ENCODE measurements around the gene SYNM.

The SYNM gene

GRCh38 chr15:99097441-99098410 lies 7.2 kb upstream of the SYNM start:
- Histone ChIP-seq H3K4me1 (ENCODE audit: control insufficient read depth, insufficient read depth, low read length) (no peaks in the 10 kb centered on the region), H3K27me3 (ENCODE audit: control insufficient read depth, insufficient read depth, low read length) (peaks cover 44% of the 10 kb centered on the region), H3K36me3 (ENCODE audit: control insufficient read depth, insufficient read depth, low read length) (no peaks in the 10 kb centered on the region)

GRCh38 chr15:99098426-99098825 lies 6.5 kb upstream of the SYNM start:
- peaks cover 50% of the 10 kb centered on the region for H3K27me3 ChIP-seq (ENCODE audit: control insufficient read depth, insufficient read depth, low read length)
- H3K9me3 ChIP-seq (ENCODE audit: control insufficient read depth, insufficient read depth, low read length) = no peaks in the 10 kb centered on the region
- H3K27ac ChIP-seq (ENCODE audit: low read depth, low read length) = no peak overlapping the region
- no peak overlapping the region for H3K9ac ChIP-seq (ENCODE audit: low read depth, low read length)
- H3K4me1 ChIP-seq (ENCODE audit: control insufficient read depth, insufficient read depth, low read length) = no peaks in the 10 kb centered on the region
- no peaks in the 10 kb centered on the region for H3K36me3 ChIP-seq (ENCODE audit: control insufficient read depth, insufficient read depth, low read length)
- no peak overlapping the region for H3K4me3 ChIP-seq (ENCODE audit: low read depth, low read length)

More at GRCh38 chr15:99097441-99098410, 7.2 kb upstream of the SYNM start:
- H3K27ac ChIP-seq (ENCODE audit: low read depth, low read length) = no peak overlapping the region
- H3K9ac ChIP-seq (ENCODE audit: low read depth, low read length) = no peak overlapping the region
- H3K4me3 ChIP-seq (ENCODE audit: low read depth, low read length) = no peak overlapping the region
- H3K9me3 ChIP-seq (ENCODE audit: control insufficient read depth, insufficient read depth, low read length) = no peaks in the 10 kb centered on the region

- H3K27ac ChIP-seq (ENCODE audit: low read depth, low read length) = no peak overlapping the region
- H3K9me3 ChIP-seq (ENCODE audit: control insufficient read depth, insufficient read depth, low read length) = no peaks in the 10 kb centered on the region
- H3K36me3 ChIP-seq (ENCODE audit: control insufficient read depth, insufficient read depth, low read length) = no peaks in the 10 kb centered on the region
- no peak overlapping the region for H3K9ac ChIP-seq (ENCODE audit: low read depth, low read length)
- H3K27me3 ChIP-seq (ENCODE audit: control insufficient read depth, insufficient read depth, low read length) = peaks cover 53% of the 10 kb centered on the region
- H3K4me3 ChIP-seq (ENCODE audit: low read depth, low read length) = no peak overlapping the region
- H3K4me1 ChIP-seq (ENCODE audit: control insufficient read depth, insufficient read depth, low read length) = no peaks in the 10 kb centered on the region
Measured at GRCh38 chr15:99098991-99099390, 5.9 kb upstream of the SYNM start.

GRCh38 chr15:99099661-99100060 lies 5.2 kb upstream of the SYNM start:
- H3K36me3 ChIP-seq (ENCODE audit: control insufficient read depth, insufficient read depth, low read length) = no peaks in the 10 kb centered on the region
- no peak overlapping the region for H3K9ac ChIP-seq (ENCODE audit: low read depth, low read length)
- no peaks in the 10 kb centered on the region for H3K9me3 ChIP-seq (ENCODE audit: control insufficient read depth, insufficient read depth, low read length)
- peaks cover 53% of the 10 kb centered on the region for H3K27me3 ChIP-seq (ENCODE audit: control insufficient read depth, insufficient read depth, low read length)
- H3K4me3 ChIP-seq (ENCODE audit: low read depth, low read length) = no peak overlapping the region
- no peak overlapping the region for H3K27ac ChIP-seq (ENCODE audit: low read depth, low read length)
- no peaks in the 10 kb centered on the region for H3K4me1 ChIP-seq (ENCODE audit: control insufficient read depth, insufficient read depth, low read length)

GRCh38 chr15:99100245-99101173 lies 4.4 kb upstream of the SYNM start:
- Histone ChIP-seq H3K36me3 (ENCODE audit: control insufficient read depth, insufficient read depth, low read length) (no peaks in the 10 kb centered on the region), H3K27ac (ENCODE audit: low read depth, low read length) (no peak overlapping the region), H3K27me3 (ENCODE audit: control insufficient read depth, insufficient read depth, low read length) (peaks cover 59% of the 10 kb centered on the region), H3K9ac (ENCODE audit: low read depth, low read length) (0 out of 2 replicates have a peak overlapping the region, but pooled peaks have one; percentile 24), H3K4me3 (ENCODE audit: low read depth, low read length) (peak overlapping the region; percentile 49; the same call in 1 of the 2 replicates), H3K4me1 (ENCODE audit: control insufficient read depth, insufficient read depth, low read length) (no peaks in the 10 kb centered on the region), H3K9me3 (ENCODE audit: control insufficient read depth, insufficient read depth, low read length) (no peaks in the 10 kb centered on the region)

GRCh38 chr15:99101501-99101900 lies 3.4 kb upstream of the SYNM start:
- no peaks in the 10 kb centered on the region for H3K36me3 ChIP-seq (ENCODE audit: control insufficient read depth, insufficient read depth, low read length)
- H3K27me3 ChIP-seq (ENCODE audit: control insufficient read depth, insufficient read depth, low read length) = peaks cover 69% of the 10 kb centered on the region
- H3K4me1 ChIP-seq (ENCODE audit: control insufficient read depth, insufficient read depth, low read length) = no peaks in the 10 kb centered on the region
- no peaks in the 10 kb centered on the region for H3K9me3 ChIP-seq (ENCODE audit: control insufficient read depth, insufficient read depth, low read length)
- no peak overlapping the region for H3K27ac ChIP-seq (ENCODE audit: low read depth, low read length)
- H3K9ac ChIP-seq (ENCODE audit: low read depth, low read length) = no peak overlapping the region
- no peak overlapping the region for H3K4me3 ChIP-seq (ENCODE audit: low read depth, low read length)

- H3K4me1 ChIP-seq (ENCODE audit: control insufficient read depth, insufficient read depth, low read length) = no peaks in the 10 kb centered on the region
- no peaks in the 10 kb centered on the region for H3K9me3 ChIP-seq (ENCODE audit: control insufficient read depth, insufficient read depth, low read length)
- H3K36me3 ChIP-seq (ENCODE audit: control insufficient read depth, insufficient read depth, low read length) = no peaks in the 10 kb centered on the region
- no peak overlapping the region for H3K27ac ChIP-seq (ENCODE audit: low read depth, low read length)
- peaks cover 78% of the 10 kb centered on the region for H3K27me3 ChIP-seq (ENCODE audit: control insufficient read depth, insufficient read depth, low read length)
- H3K9ac ChIP-seq (ENCODE audit: low read depth, low read length) = no peak overlapping the region
- H3K4me3 ChIP-seq (ENCODE audit: low read depth, low read length) = no peak overlapping the region
Measured at GRCh38 chr15:99102332-99103235, 2.3 kb upstream of the SYNM start.

GRCh38 chr15:99103279-99103678 lies 1.6 kb upstream of the SYNM start:
- H3K27me3 ChIP-seq (ENCODE audit: control insufficient read depth, insufficient read depth, low read length) = peaks cover 76% of the 10 kb centered on the region
- no peaks in the 10 kb centered on the region for H3K36me3 ChIP-seq (ENCODE audit: control insufficient read depth, insufficient read depth, low read length)
- no peak overlapping the region for H3K4me3 ChIP-seq (ENCODE audit: low read depth, low read length)
- H3K9ac ChIP-seq (ENCODE audit: low read depth, low read length) = no peak overlapping the region
- no peaks in the 10 kb centered on the region for H3K9me3 ChIP-seq (ENCODE audit: control insufficient read depth, insufficient read depth, low read length)
- no peak overlapping the region for H3K27ac ChIP-seq (ENCODE audit: low read depth, low read length)
- no peaks in the 10 kb centered on the region for H3K4me1 ChIP-seq (ENCODE audit: control insufficient read depth, insufficient read depth, low read length)

- peaks cover 57% of the 10 kb centered on the region for H3K27me3 ChIP-seq (ENCODE audit: control insufficient read depth, insufficient read depth, low read length)
- H3K4me1 ChIP-seq (ENCODE audit: control insufficient read depth, insufficient read depth, low read length) = no peaks in the 10 kb centered on the region
- H3K4me3 ChIP-seq (ENCODE audit: low read depth, low read length) = peak overlapping the region; percentile 64
- H3K9ac ChIP-seq (ENCODE audit: low read depth, low read length) = no peak overlapping the region
- no peaks in the 10 kb centered on the region for H3K36me3 ChIP-seq (ENCODE audit: control insufficient read depth, insufficient read depth, low read length)
- H3K27ac ChIP-seq (ENCODE audit: low read depth, low read length) = no peak overlapping the region
- no peaks in the 10 kb centered on the region for H3K9me3 ChIP-seq (ENCODE audit: control insufficient read depth, insufficient read depth, low read length)
Measured at GRCh38 chr15:99105514-99106341, 848 bp downstream of the SYNM start.

Measured in HUES48 (cell line).